Suppressor macrophage treated with lipopolysaccharide for 1 hour (primary cell): ENCODE data around the gene AKAP13.

Experiments
- DNase-seq, 3 donors: peaks; one replicate each; pipeline ENCODE4 v3.0.0-alpha.2; 2020 to 2022

Gene AKAP13

GRCh38 chr15:85543741-85544155 lies 163.3 kb downstream of the AKAP13 start:
- DNase-seq = peak in 1 of 3 donors; percentile 42

GRCh38 chr15:85545185-85545584 lies 164.8 kb downstream of the AKAP13 start:
- peak; percentile 78 to 96 (median 94) for DNase-seq

- DNase-seq = peak; percentile 67 to 91 (median 88)
Observed at GRCh38 chr15:85545752-85546151, 165.3 kb downstream of the AKAP13 start.

GRCh38 chr15:85547386-85547785 lies 167.0 kb downstream of the AKAP13 start:
- DNase-seq = peak; percentile 38 to 79 (median 64)

DNA sequence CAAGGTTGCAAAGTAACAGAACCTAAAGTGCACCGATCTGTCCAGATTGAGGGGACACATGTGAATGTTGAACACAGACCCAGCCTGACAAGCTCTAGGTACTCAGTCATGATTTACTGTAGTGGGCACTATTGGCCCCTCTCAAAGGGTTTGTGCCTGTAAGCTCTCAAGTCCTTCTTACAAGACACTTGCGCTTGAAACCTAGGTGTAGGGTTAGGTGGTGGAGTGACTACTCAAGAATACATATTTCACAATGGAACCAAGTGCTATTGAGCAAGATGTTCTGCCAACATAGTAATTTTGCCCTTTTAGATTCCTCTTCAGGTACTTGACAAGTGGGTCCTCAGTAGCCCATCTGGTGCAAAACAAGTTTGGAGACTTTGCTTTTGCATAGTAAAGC lies 169.9 kb downstream of the AKAP13 start:
- DNase-seq = no peak

- DNase-seq = no peak
Observed at GRCh38 chr15:85551221-85551832, 170.9 kb downstream of the AKAP13 start.

DNA sequence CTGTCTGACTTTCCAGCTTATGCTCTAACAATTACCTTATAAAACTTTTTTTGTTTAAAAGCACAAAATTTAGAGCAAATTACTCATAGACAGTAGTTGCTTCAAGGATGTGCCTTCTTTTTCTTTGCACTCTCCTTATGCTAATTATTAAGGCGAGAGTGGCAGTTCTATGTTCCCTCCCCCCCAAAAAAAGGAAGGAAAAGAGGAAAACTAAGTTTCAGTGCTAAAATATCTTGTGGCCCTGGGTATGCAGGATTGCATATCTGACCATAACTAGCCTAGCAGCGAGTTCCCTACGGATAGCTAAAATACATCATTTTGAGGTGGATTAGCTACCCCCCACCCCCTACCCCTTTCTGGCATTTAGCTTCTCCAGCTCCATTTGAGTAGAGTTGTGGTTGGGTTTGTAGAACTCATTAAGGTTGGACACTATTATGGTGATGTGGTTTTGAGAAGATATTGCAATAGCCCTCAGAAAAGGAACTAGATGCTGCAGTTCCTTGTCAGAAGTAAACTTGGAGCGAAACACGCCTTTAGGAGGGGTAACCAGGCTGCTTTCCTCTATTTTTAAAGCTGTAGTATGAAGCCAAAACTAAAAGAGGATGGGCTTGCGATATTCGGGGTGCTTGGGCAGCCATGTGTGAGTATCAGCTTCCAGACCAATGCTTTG lies 174.6 kb downstream of the AKAP13 start:
- DNase-seq = peak; percentile 43 to 69 (median 65)

- DNase-seq = no peak
Observed at GRCh38 chr15:85555875-85556617, 175.6 kb downstream of the AKAP13 start.

DNA sequence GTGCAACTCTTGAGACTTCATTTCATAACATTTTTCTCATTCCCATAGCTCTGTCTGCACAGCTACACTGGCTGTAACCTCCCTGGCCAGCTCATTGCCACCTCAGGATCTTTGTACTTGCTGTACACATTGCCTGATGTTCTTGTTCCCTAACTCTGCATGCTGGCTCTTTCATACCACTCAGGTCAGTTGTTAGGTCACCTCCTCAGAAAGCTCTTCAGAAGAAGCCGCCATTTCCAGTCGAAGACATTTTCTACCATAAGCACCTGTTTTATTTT lies 176.2 kb downstream of the AKAP13 start:
- DNase-seq = no peak

DNA sequence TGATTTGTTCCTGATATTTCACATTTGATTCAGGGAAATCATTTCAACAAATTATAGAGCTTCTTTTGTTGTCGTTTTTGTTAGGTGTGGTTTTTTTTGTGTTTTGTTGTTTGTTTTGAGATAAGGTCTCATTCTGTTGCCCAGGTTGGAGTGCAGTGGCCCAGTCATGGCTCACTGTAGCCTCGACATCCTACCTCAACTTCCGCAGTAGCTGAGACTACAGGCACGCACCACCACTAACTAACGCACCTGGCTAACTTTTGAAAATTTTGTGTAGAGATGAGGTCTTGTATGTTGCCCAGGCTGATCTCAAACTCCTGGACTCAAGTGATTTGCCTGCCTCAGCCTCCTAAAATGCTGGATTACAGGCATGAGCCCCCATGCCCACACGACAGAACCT lies 177.0 kb downstream of the AKAP13 start:
- no peak for DNase-seq

GRCh38 chr15:85558848-85559247 lies 178.4 kb downstream of the AKAP13 start:
- DNase-seq = no peak

DNA sequence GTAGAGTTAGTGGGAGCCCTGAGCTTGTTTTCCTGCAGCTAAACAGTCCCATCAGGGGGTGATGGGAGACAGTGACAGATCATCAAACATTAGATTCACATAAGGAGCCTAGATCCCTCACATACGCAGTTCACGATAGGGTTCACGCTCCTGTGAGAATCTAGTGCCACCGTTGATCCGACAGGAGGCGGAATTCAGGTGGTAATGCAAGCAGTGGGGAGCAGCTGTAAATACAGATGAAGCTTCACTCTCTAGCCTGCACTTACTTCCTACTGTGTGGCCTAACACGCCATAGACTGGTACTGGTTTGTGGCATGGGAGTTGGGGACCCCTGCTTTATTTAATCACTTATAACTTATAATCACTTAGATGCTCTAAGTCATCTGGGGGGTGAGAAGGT lies 179.1 kb downstream of the AKAP13 start:
- DNase-seq = no peak

- no peak for DNase-seq
Observed at GRCh38 chr15:85562824-85563223, 182.4 kb downstream of the AKAP13 start.

GRCh38 chr15:85563328-85563727 lies 182.9 kb downstream of the AKAP13 start:
- DNase-seq = no peak

GRCh38 chr15:85563731-85564130 lies 183.3 kb downstream of the AKAP13 start:
- no peak for DNase-seq

DNA sequence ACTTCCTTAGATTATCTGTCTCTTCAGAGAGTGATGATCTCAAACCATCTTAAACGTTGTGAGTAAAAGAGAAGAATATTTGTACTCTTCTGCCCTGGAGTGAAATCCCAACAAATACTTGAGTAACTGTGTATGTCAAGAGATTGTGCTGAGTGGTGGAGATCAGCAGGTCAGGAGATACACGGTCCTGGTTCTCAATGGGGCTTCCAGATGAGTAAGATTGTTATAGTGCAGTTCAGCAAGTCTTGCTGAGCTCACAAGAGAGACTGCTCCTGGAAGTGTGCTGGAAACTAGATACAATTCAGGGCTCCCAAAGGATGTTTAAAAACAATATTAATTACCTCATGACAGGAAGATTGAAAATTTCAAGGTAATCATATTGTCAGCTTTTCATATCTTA lies 184.3 kb downstream of the AKAP13 start:
- DNase-seq = peak; percentile 41 to 52 (median 52)

DNA sequence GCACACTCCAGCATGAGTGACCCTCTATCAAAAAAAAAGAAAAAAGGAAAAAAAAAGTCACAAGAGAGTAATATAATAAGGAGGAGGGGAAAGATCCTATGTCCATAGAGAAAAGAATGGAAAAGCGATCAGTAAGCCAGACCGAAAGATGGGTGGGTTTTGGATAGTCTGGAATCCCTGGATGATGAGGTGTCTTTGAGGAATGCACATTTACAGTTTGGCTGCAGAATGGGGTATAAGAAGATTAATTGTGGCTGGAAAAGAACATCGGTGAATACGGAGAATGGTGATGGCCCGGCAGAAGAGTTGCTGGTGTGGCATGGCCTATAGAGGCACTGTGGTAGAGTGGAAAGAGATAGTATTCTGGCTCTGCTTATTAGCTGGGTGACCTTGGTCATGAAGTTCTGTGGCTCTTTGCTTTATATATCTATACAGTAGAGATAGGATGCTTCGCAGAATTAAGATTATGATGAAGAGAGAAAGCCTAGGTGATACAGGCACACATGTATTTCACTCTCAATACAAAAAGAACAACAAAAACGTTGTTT lies 187.9 kb downstream of the AKAP13 start:
- no peak for DNase-seq

GRCh38 chr15:85570336-85570735 lies 189.9 kb downstream of the AKAP13 start:
- DNase-seq = peak; percentile 43 to 50 (median 50)

DNA sequence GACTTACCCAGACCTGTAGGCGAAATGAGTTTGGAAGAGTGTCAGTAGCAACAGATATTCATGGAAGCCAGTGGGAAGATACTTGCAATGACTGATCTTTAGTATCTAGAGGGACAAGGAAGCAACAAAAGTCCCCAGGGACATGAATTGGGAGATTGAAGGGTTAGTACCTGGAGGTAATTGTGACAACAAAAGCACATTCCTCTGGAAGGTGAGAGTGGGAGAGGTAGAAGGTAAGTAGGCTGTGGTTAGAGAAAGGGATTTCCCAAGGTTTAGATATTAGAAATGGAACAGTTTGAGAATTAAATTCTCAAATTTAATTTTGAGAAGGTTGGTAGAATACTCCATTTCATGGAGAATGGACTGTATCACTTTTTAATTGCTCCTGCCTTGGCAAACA lies 191.4 kb downstream of the AKAP13 start:
- no peak for DNase-seq

- DNase-seq = no peak
Observed at GRCh38 chr15:85576392-85576791, 196.0 kb downstream of the AKAP13 start.

DNA sequence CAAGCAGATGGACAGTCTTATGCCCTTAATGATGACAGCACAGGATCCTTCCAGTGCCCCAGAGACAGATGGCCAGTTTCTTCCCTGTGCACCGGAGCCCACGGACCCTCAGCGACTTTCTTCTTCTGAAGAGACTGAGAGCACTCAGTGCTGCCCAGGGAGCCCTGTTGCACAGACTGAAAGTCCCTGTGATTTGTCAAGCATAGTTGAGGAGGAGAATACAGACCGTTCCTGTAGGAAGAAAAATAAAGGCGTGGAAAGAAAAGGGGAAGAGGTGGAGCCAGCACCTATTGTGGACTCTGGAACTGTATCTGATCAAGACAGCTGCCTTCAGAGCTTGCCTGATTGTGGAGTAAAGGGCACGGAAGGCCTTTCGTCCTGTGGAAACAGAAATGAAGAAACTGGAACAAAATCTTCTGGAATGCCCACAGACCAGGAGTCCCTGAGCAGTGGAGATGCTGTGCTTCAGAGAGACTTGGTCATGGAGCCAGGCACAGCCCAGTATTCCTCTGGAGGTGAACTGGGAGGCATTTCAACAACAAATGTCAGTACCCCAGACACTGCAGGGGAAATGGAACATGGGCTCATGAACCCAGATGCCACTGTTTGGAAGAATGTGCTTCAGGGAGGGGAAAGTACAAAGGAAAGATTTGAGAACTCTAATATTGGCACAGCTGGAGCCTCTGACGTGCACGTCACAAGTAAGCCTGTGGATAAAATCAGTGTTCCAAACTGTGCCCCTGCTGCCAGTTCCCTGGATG lies 198.7 kb downstream of the AKAP13 start:
- DNase-seq = peak; percentile 69 to 71 (median 70)

GRCh38 chr15:85579957-85580694 lies 199.7 kb downstream of the AKAP13 start:
- DNase-seq = peak; percentile 83 to 94 (median 92)
